ENCODE data around the gene HELQ.
"Not testable (repeated sequence)": the region's sequence is repeated elsewhere in the genome, so short reads cannot be mapped to it uniquely, and the experiment has no call there.

- TF ChIP-seq CTCF (conservative IDR thresholded peaks at IDR 0.05); EZH2 (IDR thresholded peaks at IDR 0.05; ENCODE audit: low read depth): not testable (repeated sequence)
These were observed 40.7 kb upstream of the HELQ start for GRCh38 chr4:83496085-83496917.
